ENCODE results near the gene ENPP4.
A peak's percentile ranks its signal among the peaks of the same experiment; 100 is the strongest.
"Not testable (repeated sequence)": the region's sequence is repeated elsewhere in the genome, so short reads cannot be mapped to it uniquely, and the experiment has no call there.

The ENPP4 gene

GRCh38 chr6:46129629-46130511 lies at the start of gene ENPP4:
Gene ENPP4 (plus strand): TSS chr6:46129989. CDS start chr6:46139584, 9,595 bp downstream.
- peak; percentile 88 for DNase-seq

- DNase-seq: no peak
Observed at GRCh38 chr6:46080111-46080510, 49.7 kb upstream of the ENPP4 start.

GRCh38 chr6:46085688-46086087 lies 44.1 kb upstream of the ENPP4 start:
- not testable (repeated sequence) for DNase-seq

GRCh38 chr6:46090115-46091079 lies 39.4 kb upstream of the ENPP4 start:
- peak; percentile 22 for DNase-seq

GRCh38 chr6:46091080-46091478 lies 38.7 kb upstream of the ENPP4 start:
- no peak for DNase-seq

- DNase-seq: no peak
Observed at GRCh38 chr6:46095251-46095650, 34.5 kb upstream of the ENPP4 start.

GRCh38 chr6:46097366-46097765 lies 32.4 kb upstream of the ENPP4 start:
- DNase-seq: no peak

GRCh38 chr6:46098678-46099077 lies 31.1 kb upstream of the ENPP4 start:
- DNase-seq: no peak

- no peak for DNase-seq
Observed at GRCh38 chr6:46099952-46100351, 29.8 kb upstream of the ENPP4 start.

- DNase-seq: no peak
Observed at GRCh38 chr6:46102123-46102522, 27.7 kb upstream of the ENPP4 start.

- DNase-seq: no peak
Observed at GRCh38 chr6:46103441-46104115, 26.2 kb upstream of the ENPP4 start.

- no peak for DNase-seq
Observed at GRCh38 chr6:46104209-46104608, 25.6 kb upstream of the ENPP4 start.

- DNase-seq: no peak
Observed at GRCh38 chr6:46105568-46105967, 24.2 kb upstream of the ENPP4 start.

- DNase-seq: no peak
Observed at GRCh38 chr6:46113370-46113769, 16.4 kb upstream of the ENPP4 start.

- no peak for DNase-seq
Observed at GRCh38 chr6:46115634-46116033, 14.2 kb upstream of the ENPP4 start.

GRCh38 chr6:46116289-46116688 lies 13.5 kb upstream of the ENPP4 start:
- no peak for DNase-seq

- no peak for DNase-seq
Observed at GRCh38 chr6:46118157-46118556, 11.6 kb upstream of the ENPP4 start.

- no peak for DNase-seq
Observed at GRCh38 chr6:46118836-46119235, 11.0 kb upstream of the ENPP4 start.

- DNase-seq: not testable (repeated sequence)
Observed at GRCh38 chr6:46119679-46120078, 10.1 kb upstream of the ENPP4 start.

- no peak for DNase-seq
Observed at GRCh38 chr6:46128476-46128875, 1.3 kb upstream of the ENPP4 start.

GRCh38 chr6:46129291-46129628 lies 529 bp upstream of the ENPP4 start:
- DNase-seq: no peak

- no peak for DNase-seq
Observed at GRCh38 chr6:46130666-46131065, 877 bp downstream of the ENPP4 start.

GRCh38 chr6:46131291-46131690 lies 1.5 kb downstream of the ENPP4 start:
- not testable (repeated sequence) for DNase-seq

Data from activated T-cell treated with anti-CD3 and anti-CD28 coated beads for 4 hours (primary cell).